GM21526 (cell line): ENCODE measurements around the gene CUTA.
"Not testable (repeated sequence)": the region's sequence is repeated elsewhere in the genome, so short reads cannot be mapped to it uniquely, and the experiment has no call there.

ENCODE experiments used
- ATAC-seq: cut with Tn5 transposase; IDR thresholded peaks from one replicate; pipeline ENCODE4 v1.9.1; 2021; ENCODE audit warnings: moderate library complexity; ENCODE audit not compliant: unreplicated experiment, low FRiP score

Gene CUTA

DNA sequence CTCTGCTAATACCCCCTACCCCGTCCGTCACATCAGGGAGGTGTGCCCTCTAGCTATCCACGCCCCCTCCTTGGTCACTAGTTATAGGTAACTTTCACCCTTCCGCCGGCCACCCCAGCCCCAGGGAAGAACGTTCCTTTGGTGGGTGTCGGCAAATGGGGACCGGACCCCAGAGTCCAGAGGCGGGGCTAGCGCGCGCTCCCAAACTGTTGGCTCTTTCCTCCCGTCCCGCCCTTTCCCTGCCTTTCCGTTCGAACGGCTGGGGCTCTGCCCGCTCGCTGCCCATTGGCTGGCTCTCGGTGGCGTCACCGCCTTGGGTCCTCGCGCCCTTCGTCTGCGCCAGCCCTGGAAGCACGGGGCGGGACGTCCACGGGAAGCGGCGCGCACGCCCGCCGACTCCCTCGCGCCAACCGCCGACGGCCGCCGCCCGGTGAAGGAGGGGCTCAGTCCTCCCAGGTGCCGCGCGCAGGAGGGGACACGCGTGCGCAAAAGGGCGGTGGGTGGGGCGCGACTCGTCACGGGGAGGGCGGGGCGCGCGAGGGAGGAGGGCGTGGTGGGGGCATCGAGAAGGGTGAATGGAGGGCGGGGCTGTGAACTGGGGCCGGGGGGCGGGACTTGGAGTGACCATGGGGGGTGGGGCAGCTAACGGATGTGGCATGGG lies 7.7 kb downstream of the CUTA start:
- peak; percentile 67 for ATAC-seq

DNA sequence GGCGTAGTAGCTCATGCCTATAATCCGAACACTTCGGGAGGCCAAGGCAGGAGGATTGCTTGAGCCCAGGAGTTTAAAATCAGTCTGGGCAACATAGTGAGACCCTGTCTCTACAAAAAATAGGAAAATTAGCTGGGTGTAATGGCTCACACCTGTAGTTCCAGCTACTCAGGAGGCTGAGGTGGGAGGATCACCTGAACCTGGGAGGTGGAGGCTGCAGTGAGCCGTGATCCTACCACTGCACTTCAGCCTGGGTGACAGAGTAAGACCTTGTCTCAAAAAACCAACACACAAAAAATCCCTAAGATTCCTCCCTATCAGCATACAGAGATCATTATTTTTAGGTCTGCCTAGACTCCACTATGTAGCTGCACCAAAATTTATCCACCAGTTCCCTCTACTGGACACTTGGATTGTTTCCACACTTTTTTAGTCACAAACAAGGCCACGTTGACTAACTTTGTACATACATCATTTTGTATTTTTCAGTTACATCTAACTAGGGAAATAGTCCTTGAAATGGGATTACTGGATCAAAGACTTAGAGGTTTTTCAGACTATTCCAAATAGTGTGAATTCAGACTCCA lies 10.7 kb downstream of the CUTA start:
- ATAC-seq, result no peak

DNA sequence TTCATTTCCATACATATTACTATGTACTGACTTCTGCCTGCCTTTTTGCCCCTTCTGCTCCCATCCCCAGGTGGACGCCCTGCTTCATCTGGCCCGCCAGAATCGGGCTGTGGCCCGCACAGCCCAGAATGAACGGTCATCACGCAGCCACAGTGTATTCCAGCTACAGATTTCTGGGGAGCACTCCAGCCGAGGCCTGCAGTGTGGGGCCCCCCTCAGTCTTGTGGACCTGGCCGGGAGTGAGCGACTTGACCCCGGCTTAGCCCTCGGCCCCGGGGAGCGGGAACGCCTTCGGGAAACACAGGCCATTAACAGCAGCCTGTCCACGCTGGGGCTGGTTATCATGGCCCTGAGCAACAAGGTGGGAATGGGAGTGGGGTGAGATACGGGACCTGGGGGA lies 11.8 kb downstream of the CUTA start:
- ATAC-seq, result no peak

DNA sequence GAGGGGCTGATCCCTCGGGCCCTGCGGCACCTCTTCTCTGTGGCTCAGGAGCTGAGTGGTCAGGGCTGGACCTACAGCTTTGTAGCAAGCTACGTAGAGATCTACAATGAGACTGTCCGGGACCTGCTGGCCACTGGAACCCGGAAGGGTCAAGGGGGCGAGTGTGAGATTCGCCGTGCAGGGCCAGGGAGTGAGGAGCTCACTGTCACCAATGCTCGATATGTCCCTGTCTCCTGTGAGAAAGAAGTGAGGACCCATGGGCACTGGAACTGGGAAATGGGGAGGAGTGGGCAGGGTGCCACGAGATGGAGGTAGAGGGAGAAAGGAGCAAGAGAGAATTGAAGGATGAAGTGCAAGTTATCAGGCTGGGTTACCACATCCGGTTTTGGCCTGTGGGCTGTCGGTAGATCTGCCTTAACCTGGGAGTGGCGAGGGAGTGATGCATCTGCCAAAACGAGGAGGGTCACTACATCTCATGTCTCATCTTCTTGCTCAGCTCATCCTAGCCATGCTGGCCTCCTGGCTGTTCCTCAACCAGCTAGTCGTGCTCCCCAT lies 12.4 kb downstream of the CUTA start:
- no peak for ATAC-seq

DNA sequence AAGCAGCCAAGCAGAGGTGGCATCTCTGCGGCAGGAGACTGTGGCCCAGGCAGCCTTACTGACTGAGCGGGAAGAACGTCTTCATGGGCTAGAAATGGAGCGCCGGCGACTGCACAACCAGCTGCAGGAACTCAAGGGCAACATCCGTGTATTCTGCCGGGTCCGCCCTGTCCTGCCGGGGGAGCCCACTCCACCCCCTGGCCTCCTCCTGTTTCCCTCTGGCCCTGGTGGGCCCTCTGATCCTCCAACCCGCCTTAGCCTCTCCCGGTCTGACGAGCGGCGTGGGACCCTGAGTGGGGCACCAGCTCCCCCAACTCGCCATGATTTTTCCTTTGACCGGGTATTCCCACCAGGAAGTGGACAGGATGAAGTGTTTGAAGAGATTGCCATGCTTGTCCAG lies 13.0 kb downstream of the CUTA start:
- ATAC-seq, result no peak

DNA sequence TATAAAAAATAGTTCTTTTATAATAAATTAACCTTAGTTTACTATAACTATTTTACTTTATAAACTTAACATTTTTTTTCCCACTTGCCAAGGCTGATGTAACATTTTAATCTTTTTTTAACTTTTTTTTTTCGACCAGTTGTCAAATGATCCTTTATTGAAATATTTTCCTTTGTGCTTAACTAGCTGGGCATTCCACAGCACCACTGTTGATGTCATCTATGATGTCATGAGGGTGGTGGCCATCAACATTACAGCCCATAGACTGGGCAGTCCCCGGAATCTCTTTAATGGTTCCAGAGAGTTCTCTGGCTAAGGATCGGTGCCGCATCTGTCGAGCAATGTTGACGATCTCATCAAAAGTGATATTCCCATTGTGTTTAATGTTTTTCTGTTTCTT lies 18.0 kb downstream of the CUTA start:
- ATAC-seq, result not testable (repeated sequence)

DNA sequence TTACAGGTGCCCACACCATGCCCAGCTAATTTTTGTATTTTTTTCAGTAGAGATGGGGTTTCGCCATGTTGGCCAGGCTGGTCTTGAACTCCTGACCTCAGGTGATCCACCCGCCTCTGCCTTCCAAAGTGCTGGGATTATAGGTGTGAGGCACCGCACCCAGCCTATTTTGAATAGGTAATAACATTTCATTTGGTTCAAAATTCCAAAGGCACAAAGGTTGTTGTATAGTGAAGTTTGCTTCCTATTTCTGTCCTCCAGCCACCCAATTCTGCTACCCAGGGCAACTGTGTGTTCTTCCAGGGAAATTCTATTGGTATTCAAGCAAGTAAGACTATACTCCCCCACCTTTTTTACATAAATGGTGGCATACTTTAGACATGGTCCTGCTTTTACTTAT lies 19.3 kb downstream of the CUTA start:
- not testable (repeated sequence) for ATAC-seq

DNA sequence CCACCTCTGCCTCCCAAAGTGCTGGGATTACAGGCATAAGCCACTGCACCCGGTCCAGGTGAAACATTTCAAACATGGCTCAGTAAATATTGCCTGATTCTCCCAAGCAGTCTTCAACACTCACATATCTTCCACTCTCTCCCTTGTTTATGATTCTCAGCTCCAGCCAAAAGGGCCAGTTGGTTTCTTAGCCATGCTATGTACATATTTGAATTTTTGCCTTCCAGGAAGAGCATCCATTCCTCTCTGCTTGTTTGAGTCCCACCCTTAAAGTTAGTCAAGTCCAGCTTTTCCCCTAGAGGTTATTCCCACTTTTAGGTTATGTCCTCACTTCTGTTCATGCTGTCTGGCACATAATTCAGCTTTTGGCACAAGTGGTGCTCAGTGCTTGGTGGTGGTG lies 20.4 kb downstream of the CUTA start:
- ATAC-seq, result no peak

DNA sequence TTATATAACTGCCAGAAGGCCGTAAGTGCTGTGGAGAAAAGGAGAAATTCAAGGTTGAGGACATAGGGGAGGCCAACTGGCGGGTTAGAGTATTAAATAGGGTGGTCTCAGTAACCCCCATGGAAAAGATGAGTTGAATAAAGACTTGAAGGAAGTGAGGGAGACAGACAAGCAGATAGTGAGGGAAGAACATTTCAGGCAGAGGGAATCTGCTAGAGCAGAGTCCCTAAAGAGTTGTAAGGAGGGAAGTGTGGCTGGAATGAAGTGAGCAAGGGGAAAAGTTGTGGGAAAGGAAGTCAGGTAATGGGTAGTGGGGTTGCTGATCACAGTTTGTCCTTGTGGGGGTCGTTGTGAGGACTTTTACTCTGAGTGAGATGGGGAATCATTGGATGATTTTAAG lies 24.9 kb downstream of the CUTA start:
- ATAC-seq, result no peak

DNA sequence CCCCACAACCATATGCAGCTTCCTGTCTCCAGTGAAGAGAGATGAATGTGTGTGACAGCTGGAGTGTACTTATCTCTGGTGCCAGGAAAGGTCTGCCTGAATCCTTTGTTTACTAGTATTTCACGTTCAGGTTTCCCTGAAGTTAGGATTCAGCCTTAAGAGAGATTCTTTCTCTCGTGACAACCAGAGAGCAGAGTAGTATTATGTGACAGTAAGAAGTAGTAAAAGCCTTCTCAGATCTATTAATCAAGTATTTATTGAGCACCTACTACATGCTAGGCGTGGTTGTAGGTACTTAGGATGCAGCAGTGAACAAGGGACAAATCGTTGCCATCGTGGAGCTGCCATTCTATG lies 25.3 kb downstream of the CUTA start:
- ATAC-seq, result no peak

DNA sequence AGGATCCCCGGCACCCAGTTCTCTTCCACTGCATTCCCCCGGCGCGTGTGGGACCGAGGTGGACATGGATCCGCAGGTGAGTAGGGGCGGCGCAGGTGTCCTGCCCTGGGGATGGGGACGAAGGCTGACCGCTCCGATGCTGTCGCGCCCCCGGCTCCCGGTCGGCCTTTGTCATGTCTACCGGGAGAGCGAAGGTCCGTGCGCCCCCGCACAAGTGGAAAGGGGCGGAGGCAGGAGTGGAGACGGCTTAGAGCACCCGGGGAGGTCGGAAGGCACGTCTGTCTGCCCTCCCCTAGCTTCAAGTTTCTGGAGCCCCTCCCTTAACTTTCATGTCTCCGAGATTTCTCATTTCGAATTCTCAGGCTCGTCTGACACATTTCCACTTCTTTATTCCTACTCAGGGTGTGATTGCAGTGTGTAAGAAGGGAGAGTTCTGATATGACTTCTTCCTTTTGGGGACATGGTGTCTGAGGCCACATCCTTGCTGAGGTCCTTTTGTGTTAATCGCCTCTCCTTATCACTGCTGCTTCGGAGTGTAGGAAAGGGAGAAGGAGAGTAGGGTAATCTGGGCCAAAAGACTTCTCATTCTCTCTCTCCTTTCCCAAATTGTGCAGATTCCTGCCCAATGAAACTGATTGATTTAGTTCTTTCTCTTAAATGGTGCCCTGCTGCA lies 25.8 kb downstream of the CUTA start:
- ATAC-seq, result peak; percentile 6

DNA sequence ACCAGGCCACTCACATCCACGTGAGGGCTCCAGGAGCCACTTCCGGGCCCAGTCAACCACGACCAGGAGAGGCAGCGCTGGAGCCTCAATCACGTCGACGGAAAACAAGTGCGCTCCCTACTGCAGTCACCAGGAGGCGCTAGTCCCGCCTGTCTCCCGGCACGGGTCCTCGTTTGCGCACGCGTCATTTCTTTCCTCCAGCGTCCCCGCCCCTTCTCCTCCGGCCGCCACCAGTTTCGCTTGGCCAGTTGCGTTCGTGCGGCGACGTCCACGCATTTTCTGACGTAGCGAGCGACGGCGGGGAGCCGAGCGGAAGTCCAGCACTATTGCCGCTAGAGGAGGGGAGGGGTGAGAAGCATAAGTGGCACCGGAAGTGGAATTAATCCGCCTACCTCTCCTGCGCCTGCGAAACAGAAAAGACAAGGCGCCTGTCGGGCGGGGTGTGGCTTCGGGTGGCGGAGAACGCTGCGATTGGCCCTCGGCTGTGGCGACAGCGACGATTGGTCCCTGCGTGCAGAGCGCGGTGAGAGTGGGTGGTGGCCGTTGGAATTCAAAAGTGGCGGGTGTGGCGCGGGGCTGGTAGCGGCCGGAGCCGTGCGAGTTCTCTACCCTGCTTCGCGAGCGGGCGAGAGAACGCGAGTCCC lies 26.5 kb downstream of the CUTA start, which contains the start of gene KIFC1:
Gene KIFC1 (plus strand): TSS at position 546 of the 644 bp plus-strand sequence. CDS start 163 bp downstream, outside the sequence.
- ATAC-seq, result peak; percentile 86

DNA sequence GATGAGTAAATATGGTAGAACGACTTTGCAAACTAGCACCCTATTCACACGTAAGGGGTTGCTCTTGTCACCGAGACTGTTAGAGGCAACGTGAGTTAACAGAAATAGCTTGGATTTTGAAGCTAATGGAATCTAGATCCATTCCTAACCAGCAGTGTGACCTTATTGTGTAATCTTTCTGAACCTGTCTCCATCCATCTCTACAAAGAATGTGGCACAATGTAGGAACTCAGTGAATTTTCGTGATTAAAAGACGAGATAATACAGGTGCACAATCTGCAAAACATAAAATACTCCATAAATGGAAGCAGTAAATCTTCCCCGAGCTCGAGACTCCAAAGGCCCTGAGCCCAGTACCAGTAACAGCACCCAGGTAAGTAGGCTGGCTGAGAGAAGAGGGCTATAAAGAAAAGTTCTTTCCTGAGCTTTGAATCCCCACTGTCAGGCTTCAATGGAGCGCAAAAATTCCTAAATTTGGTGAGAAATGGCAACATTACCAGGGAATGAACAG lies 27.1 kb downstream of the CUTA start:
- no peak for ATAC-seq

DNA sequence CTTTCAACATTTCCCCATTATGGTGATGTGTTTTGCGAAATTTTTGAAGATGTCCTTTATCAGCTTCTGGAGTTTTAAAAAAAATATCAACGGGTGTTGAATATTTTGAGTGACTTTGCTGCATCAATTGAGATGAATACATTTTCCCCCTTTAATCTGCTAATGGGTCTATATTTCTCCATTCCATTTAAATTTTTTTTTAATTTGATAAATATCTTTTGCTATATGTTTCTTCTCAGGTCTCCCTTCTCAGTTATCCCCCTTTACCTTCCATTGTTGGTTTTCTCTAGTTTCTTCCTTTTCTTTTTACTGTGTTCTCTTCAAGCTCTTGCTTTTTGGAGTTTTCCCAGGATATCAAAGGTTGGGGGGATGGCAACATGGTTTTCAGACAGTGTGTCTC lies 27.7 kb downstream of the CUTA start:
- no peak for ATAC-seq

DNA sequence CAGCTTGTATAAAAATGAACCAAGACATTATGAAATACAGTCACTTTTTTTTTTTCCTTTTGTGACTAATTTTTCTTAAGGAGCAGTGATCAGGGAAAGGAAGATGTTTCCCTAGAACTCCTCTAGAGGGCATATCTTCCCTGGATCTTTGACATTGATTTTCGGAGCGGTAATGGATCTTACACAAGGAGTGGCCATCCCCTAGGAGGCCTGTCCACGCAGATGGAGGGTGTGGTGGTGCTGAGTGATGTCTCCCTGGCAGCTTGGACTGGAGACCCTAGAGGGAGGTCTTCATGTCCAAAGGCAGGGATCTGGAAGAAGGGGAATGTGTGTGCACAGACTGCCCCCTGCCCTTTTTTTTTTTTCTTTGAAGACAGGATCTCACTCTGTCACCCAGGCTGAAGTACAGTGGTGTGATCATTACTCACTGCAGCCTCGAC lies 33.3 kb downstream of the CUTA start:
- no peak for ATAC-seq

DNA sequence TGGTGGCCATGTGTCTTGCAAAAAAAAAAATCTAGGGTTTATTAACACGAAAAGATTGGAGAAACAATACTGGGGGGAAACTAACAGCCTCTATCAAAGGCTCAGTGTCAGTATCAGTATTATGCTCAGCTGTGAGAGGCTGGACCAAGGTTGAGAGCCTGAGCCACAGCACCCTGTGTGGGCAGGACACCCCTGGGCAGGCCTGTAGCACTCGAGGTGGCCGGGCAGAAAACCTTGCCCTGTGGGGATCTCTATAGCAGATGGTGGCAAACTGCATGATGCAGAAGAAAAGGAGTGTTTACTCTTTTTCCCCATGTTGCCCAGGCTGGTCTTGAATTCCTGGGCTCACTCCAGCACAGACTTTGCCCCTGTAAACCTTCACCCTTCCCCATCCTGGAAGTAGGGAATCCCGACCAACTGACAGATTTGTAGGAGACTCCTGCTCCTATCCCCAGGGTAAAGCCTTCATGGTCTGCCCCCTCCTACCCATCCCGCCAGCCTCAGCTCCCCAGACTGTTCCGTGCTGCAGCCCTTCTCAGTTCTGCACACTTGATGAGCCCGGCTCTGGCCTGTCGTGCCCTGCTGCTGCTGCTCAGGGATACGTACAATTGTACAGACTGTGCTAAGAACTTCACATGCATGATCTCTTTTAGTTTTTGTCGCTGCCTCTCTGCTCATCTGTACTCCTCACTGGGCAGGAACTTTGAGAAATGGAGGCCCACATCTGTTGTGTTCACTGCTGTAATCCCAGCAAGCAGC lies 34.3 kb downstream of the CUTA start:
- no peak for ATAC-seq

DNA sequence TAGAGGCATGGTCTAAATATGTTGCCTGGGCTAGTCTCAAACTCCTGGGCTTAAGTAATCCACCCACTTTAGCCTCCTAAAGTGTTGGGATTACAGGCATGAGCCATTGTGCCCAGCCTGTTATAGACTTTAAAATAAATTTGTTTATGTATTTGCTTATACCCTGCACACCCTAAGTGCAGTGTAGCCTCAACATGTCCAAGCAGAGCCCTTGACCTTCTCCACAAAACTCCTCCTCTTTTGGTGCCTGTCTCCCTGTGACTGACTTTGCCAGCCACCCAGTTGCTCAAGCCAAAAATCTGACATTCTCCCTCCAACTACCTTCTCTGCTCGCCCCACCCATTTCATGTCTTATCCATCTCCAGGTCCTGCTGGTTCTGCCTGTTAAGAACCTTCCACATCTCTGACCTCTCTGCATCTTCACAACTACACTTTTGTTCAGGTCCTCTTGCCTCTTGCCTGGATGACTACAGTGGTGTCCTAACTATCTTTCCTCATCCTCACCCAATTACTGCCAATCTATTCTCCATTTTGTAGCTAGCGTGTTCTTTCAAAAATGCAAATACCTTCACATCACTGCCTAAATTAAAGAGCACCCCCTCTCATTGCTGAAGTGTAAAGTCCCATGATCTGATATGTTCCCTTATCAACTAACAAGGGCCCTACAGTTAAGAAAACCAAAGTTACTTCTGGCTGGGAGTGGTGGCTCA lies 37.5 kb downstream of the CUTA start:
- no peak for ATAC-seq

DNA sequence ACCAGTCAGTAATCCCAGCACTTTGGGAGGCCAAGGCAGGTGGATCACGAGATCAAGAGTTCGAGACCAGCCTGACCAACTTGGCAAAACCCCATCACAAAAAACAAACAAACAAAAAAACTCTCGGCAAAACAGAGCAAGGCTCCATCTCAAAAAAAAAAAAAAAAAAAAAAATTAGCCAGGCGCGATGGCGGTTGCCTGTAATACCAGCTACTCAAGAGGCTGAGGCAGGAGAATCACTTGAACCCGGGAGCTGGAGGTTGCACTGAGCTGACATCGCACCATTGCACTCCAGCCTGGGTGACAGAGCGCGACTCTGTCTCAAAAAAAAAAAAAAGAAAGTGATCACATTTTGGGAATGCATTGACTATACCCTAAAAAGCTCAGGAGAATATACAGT lies 38.7 kb downstream of the CUTA start:
- not testable (repeated sequence) for ATAC-seq

DNA sequence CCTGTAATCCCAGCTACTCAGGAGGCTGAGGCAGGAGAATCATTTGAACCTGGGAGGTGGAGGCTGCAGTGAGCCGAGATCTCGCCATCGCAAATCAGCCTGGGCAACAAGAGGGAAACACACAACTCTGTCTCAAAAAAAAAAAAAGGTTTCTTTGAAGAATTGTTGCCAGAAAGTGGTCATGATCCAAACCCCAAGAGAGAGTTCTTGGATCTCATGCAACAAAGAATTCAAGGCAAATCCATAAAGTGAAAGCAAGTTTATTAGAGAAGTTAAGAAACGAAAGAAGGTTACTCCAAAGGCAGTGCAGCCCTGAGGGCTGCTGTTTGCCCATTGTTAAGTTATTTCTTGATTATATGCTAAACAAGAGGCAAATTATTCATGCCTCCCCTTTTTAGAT lies 40.7 kb downstream of the CUTA start:
- ATAC-seq, result no peak
